ENCODE results near the gene TSHZ2.

The TSHZ2 gene

DNA sequence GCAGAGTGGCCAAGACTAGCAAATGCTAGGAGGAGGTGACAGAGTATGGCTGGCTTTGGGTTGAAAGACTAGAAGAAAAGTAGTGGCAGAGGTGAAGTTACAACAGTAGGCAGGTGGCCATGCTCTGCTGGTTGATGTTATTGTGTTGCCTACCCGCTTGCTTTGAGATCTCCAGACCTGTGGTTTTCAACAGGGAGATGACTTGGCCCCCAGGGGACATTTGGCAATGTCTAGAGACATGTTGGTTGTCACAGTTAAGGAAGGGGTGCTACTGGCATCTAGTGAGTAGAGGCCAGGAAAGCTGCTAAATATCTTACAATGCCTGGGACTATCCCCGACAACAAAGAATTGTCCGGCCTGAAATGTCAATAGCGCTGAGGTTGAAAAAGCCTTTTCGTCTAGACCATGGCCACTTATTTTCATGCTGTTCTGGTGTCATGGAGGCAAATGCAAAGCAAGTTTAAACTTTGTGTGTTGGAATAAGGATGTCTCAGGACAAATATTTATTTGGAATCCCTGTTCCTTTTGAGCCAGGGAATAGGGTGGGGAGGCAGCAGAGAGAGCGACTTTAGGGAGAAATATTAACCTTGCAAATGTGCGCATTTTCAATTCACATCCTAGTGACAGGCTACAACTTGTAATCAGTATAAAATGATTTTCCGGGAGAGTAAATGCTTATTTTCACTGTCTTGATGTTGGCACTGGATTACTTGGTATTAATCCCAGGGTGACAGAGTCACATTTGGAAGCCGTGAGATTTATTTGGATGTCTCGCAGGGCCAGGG is 417.6 kb downstream of the TSHZ2 start:
- Histone ChIP-seq H3K36me3 (ENCODE audit: insufficient read depth, low read length) (no peaks in the 10 kb centered on the region), H3K9me3 (ENCODE audit: control insufficient read depth, insufficient read depth, low read length) (no peaks in the 10 kb centered on the region), H3K9ac (ENCODE audit: low read depth, low read length) (no peak overlapping the region), H3K4me1 (ENCODE audit: insufficient read depth, low read length) (peaks cover 3% of the 10 kb centered on the region; the same call in 1 of the 2 replicates)

DNA sequence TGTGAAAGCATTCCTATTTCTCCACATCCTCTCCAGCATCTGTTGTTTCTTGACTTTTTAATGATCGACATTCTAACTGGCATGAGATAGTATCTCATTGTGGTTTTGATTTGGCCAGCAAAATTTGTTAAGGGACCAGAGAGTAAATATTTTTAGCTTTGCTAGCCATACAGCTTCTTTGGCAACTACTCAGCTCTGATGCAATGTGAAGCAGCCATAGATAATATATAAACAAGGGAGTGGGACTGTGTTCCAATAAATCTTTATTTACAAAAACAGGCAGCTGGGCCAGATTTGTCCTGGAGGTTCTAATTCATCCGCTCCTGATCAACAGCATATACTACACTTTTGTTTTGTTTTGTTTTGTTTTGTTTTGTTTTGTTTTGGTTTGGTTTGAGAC is 418.6 kb downstream of the TSHZ2 start:
- H3K4me1 ChIP-seq (ENCODE audit: insufficient read depth, low read length): peaks cover 3% of the 10 kb centered on the region; the same call in 1 of the 2 replicates
- no peak overlapping the region for H3K9ac ChIP-seq (ENCODE audit: low read depth, low read length)
- H3K9me3 ChIP-seq (ENCODE audit: control insufficient read depth, insufficient read depth, low read length): no peaks in the 10 kb centered on the region
- H3K36me3 ChIP-seq (ENCODE audit: insufficient read depth, low read length): no peaks in the 10 kb centered on the region

DNA sequence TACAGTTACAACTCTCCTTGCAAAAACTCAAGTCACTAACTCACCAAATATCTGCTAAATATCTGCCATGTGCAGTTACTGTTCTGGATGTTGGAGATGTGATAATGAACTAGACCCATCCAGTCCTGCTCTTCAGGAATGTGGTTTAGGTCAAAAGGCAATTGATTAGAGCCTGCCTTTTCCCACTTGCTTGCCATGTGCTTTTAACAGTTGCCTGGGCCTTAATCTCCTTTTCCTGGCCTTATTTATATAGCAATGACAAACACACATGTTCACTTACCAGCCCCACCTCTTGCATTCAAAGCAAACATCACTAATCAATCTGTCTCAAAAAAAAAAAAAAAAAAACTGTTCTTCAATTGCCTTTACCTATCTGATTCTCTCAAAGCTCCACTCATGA is 422.3 kb downstream of the TSHZ2 start:
- H3K9ac ChIP-seq (ENCODE audit: low read depth, low read length): no peak overlapping the region
- H3K4me1 ChIP-seq (ENCODE audit: insufficient read depth, low read length): no peaks in the 10 kb centered on the region
- no peaks in the 10 kb centered on the region for H3K36me3 ChIP-seq (ENCODE audit: insufficient read depth, low read length)
- H3K9me3 ChIP-seq (ENCODE audit: control insufficient read depth, insufficient read depth, low read length): no peaks in the 10 kb centered on the region

DNA sequence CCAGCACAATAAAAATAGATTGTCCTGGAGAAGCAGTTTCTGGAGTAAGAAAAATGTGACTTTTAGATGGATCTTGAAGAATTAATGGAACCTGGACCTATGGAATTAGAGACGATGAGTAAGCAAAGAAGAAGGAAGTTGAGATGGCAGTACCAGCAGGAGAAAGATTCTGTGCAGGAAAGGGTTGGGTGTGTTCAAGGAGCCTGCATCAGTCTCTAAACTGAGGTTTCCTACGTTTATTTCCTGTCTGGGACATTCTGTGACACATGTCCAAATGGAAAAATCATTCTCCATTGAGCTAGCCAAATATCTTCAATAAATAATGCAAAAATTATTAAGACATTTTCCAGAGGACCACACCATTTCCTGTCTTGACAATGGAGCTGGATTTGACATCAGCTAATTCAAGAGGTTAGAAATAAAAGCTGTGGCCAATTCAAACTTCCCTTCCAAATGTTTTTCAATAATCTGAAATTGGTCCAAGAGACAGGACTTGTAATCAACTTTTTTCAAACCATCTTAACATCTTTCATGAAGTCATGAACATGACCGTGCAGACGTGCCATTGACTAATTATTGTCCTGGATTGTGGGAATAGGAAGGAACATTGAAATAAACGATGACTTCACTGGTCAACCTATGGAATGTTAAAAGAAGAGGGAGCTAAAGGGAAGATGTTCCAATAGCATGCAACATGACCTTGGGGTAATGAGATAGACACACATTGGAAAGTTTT is 423.2 kb downstream of the TSHZ2 start:
- no peak overlapping the region for H3K9ac ChIP-seq (ENCODE audit: low read depth, low read length)
- H3K9me3 ChIP-seq (ENCODE audit: control insufficient read depth, insufficient read depth, low read length): no peaks in the 10 kb centered on the region
- no peaks in the 10 kb centered on the region for H3K4me1 ChIP-seq (ENCODE audit: insufficient read depth, low read length)
- H3K36me3 ChIP-seq (ENCODE audit: insufficient read depth, low read length): no peaks in the 10 kb centered on the region

DNA sequence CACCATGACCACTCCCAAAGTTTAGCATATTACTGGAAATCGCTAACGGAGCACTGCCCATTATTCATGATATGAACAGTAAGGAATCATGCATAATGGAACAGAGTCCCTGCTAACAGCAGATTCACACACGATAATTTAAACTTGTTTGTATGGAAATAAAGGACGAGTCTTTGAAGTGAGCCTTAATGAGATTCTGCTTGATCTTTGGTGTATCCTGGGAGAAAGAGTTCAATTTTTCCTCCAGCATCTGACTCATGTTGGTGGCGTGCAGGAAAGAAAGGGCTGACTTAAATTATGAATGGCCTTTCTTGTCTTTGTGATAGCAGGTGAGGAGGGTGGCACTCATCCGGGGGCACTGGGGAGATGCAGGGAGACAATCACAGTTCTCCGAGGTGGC is 426.9 kb downstream of the TSHZ2 start:
- Histone ChIP-seq H3K36me3 (ENCODE audit: insufficient read depth, low read length) (no peaks in the 10 kb centered on the region), H3K9me3 (ENCODE audit: control insufficient read depth, insufficient read depth, low read length) (no peaks in the 10 kb centered on the region), H3K4me1 (ENCODE audit: insufficient read depth, low read length) (no peaks in the 10 kb centered on the region), H3K9ac (ENCODE audit: low read depth, low read length) (no peak overlapping the region)

DNA sequence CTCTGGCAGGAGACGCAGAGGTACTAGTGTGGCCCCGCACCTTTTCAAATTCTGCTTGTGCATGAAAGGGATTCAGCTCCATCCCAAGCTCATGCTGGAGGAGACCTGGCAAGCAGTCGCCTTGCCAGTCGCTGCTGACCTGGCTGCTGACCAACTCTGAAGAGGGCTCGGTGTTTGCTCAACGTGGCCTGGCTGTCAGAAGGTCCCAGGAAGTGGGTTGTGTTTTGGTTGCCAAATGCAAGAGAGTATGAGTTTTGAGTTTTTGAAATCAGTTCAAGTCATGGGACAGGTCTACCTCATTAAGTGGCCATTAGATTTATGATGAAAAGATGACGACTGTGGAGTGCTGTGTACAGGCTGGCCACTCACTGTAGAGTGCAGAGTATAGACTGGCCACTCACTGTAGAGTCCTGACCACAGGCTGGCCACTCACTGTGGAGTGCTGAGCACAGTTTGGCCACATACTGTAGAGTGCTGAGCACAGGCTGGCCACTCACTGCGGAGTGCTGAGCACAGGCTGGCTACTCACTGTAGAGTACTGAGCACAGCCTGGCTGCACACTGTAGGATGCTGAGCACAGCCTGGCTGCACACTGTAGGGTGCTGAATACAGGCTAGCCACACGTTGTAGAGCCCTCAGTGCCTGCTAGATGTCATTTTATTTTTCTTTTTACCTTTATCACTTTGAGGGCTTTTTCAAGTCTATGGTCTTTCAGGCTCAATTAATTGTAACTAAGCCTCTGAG is 427.6 kb downstream of the TSHZ2 start:
- no peaks in the 10 kb centered on the region for H3K9me3 ChIP-seq (ENCODE audit: control insufficient read depth, insufficient read depth, low read length)
- no peak overlapping the region for H3K9ac ChIP-seq (ENCODE audit: low read depth, low read length)
- H3K36me3 ChIP-seq (ENCODE audit: insufficient read depth, low read length): no peaks in the 10 kb centered on the region
- no peaks in the 10 kb centered on the region for H3K4me1 ChIP-seq (ENCODE audit: insufficient read depth, low read length)

DNA sequence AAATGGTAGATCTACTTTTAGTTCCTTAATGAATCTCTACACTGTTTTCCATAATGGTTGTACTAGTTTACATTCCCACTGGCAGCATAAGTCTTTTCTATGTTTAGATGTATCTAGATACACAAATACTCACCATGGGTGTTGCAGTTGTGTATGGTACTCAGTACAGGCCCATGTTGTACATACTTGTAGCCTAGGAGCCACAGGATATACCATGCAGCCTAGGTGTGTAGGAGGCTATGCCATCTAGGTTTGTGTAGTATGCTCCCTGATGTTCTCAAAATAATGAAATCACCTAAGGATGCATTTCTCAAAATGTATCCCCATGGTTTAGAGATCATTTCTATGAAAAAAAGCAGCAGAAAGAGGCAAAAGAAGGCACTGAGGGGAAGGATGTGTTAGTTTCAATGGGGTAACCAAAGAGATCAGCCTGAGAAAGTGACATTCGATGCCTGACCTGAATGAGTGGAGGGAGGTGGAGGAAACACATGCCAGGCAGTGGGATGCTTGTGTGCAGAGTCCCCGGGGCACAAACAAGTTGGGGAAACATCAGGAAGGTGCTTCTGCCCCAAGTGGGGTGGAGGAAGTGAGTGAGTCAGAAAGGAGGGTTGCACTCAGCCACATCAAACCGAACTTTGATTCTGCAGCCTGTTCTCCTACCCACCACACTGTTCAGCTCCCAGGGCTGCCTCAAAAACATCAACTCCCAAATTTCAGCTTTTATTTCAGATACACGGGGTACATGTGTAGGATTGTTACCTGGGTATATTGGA is 430.3 kb downstream of the TSHZ2 start:
- Histone ChIP-seq H3K9ac (ENCODE audit: low read depth, low read length) (no peak overlapping the region), H3K36me3 (ENCODE audit: insufficient read depth, low read length) (no peaks in the 10 kb centered on the region), H3K9me3 (ENCODE audit: control insufficient read depth, insufficient read depth, low read length) (no peaks in the 10 kb centered on the region), H3K4me1 (ENCODE audit: insufficient read depth, low read length) (no peaks in the 10 kb centered on the region)

DNA sequence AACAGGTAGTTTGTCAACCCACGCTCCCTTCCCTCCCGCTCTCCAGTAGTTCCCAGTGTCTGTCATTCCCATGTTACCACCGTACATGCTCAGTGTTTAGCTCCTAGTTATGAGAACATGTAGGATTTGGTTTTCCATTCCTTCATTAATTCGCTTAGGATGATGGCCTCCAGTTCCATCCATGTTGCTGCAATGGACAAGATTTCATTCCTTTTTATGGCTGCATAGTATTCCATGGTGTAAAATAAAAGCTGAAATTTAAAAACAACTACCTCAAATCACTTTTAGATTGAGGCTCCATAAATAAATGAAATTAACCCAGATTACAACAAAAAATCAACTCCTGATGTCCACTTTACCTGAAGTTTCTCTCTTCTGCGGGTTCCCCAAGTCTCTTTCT is 430.9 kb downstream of the TSHZ2 start:
- Histone ChIP-seq H3K9me3 (ENCODE audit: control insufficient read depth, insufficient read depth, low read length) (no peaks in the 10 kb centered on the region), H3K9ac (ENCODE audit: low read depth, low read length) (no peak overlapping the region), H3K4me1 (ENCODE audit: insufficient read depth, low read length) (no peaks in the 10 kb centered on the region), H3K36me3 (ENCODE audit: insufficient read depth, low read length) (no peaks in the 10 kb centered on the region)

DNA sequence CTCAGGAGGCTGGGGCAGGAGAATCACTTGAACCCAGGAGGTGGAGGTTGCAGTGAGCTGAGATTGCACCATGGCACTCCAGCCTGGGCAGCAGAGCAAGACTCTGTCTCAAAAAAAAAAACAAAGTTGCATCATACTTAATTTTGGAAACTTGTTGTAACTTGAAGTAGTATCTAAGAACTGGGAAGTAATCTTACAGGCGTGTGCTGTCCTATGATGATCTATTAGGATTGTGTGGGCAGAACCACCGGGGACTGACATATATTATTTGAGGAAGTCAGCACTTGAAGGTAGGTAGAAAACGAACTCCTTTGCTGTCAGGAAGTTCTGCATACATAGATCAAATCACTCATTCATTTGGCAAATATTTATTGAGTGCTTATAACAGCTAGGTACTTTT is 433.0 kb downstream of the TSHZ2 start:
- no peaks in the 10 kb centered on the region for H3K36me3 ChIP-seq (ENCODE audit: insufficient read depth, low read length)
- no peak overlapping the region for H3K9ac ChIP-seq (ENCODE audit: low read depth, low read length)
- H3K9me3 ChIP-seq (ENCODE audit: control insufficient read depth, insufficient read depth, low read length): no peaks in the 10 kb centered on the region
- H3K4me1 ChIP-seq (ENCODE audit: insufficient read depth, low read length): no peaks in the 10 kb centered on the region

DNA sequence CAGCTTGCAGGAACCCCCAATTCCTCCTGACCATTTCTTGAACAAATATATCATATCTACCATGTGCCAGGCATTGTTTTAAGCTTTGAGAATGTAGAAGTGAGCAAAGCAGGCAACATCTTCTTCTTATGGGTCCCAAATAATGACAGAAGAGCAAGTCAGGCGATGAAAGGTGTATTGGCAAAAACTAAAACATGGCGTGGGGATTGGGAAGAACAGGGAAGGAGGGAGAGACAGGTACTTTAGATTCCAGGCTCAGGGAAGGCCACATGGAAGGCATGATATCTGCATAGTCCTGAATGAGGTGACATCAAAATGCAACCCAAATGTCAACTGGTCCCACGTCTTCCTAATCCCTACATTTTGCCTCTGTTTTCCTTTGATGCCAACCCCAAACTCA is 434.4 kb downstream of the TSHZ2 start:
- H3K9ac ChIP-seq (ENCODE audit: low read depth, low read length): no peak overlapping the region
- H3K9me3 ChIP-seq (ENCODE audit: control insufficient read depth, insufficient read depth, low read length): no peaks in the 10 kb centered on the region
- H3K4me1 ChIP-seq (ENCODE audit: insufficient read depth, low read length): no peaks in the 10 kb centered on the region
- no peaks in the 10 kb centered on the region for H3K36me3 ChIP-seq (ENCODE audit: insufficient read depth, low read length)

DNA sequence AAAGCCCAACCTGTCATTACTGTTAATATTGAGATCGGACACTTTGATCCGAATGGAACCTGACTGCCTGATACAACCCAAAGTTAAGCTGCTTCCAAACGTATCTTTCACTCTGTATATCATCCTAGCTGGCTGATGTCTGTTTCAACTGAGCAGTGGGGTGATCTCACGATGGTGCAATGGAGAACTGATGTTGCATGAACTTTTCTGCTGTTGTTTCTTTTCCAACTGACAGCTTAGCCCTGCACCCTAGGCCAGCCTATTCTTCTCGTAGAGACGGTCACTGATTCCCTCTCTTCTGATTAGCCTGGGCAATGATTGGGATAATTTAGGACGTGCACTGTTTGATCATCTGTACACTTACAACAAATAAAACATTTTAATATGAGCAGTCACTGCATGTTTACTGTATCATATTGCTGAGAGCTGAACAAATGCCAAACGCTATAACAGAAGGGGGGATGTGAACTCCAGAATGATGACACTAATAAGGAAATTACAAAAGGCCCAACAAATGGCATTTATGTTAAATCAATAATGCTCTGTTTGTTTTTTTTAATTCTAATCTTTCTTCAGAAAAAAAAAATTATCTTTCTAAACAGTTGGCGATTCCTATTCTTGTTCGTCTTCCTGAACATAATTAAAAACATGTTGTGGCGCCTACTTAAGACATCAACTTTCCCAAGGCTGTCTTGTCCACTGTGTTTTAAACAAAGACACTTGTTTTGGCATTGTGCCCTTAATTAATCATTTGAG is 436.7 kb downstream of the TSHZ2 start:
- Histone ChIP-seq H3K36me3 (ENCODE audit: insufficient read depth, low read length) (no peaks in the 10 kb centered on the region), H3K4me1 (ENCODE audit: insufficient read depth, low read length) (no peaks in the 10 kb centered on the region), H3K9ac (ENCODE audit: low read depth, low read length) (no peak overlapping the region), H3K9me3 (ENCODE audit: control insufficient read depth, insufficient read depth, low read length) (no peaks in the 10 kb centered on the region)

DNA sequence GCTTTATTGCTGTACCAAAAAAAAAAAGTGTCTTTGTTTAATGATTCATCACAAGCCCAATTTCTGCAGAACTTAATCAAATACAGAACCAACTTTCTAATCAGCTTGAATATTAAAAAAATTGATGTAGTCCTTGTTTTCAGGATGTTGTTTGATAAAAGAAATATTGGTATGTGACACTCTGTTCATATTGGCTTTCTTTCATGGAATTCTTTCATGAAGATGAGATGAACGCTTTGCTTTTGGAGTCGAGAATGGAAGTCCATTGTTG is 437.2 kb downstream of the TSHZ2 start:
- Histone ChIP-seq H3K36me3 (ENCODE audit: insufficient read depth, low read length) (no peaks in the 10 kb centered on the region), H3K4me1 (ENCODE audit: insufficient read depth, low read length) (no peaks in the 10 kb centered on the region), H3K9ac (ENCODE audit: low read depth, low read length) (no peak overlapping the region), H3K9me3 (ENCODE audit: control insufficient read depth, insufficient read depth, low read length) (no peaks in the 10 kb centered on the region)

DNA sequence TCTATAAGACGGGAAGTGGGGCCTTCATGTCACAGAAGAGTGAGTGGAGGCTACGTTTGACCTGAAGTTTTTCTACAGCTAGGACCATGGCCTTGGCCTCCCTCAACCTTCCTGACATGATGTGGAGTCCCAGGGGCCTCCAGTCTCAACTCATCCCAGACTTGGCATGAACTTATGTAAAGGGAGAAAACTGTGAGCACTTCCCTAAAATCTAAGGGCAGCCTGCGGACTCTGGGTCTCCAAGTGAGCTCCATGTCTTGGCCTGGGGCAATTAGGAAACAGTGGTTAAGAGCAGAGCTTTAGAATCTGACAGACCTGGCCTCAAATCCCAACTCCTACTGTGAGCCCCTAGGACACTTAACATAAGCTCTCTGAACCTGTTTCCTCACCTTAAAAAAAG is 439.0 kb downstream of the TSHZ2 start:
- Histone ChIP-seq H3K9me3 (ENCODE audit: control insufficient read depth, insufficient read depth, low read length) (no peaks in the 10 kb centered on the region), H3K36me3 (ENCODE audit: insufficient read depth, low read length) (no peaks in the 10 kb centered on the region), H3K4me1 (ENCODE audit: insufficient read depth, low read length) (no peaks in the 10 kb centered on the region), H3K9ac (ENCODE audit: low read depth, low read length) (no peak overlapping the region)

DNA sequence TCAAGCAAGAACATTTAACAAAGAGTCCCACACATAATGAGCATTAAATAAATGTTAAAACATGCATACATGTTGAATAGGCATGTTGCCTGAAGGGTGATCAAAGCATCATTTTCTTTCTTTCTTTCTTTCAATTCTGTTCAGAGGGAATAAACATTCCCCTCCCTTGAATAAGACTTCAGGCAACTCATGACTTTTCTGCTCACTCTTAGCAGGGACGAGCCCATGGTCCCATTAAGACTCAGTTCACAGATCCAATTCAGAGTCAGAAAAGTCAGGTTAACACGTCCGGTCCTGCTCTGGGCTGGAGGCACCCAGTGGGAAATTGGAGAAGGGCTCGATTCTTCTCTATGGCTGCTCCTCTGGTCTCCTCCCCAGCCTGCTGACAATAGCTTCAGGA is 439.7 kb downstream of the TSHZ2 start:
- H3K9me3 ChIP-seq (ENCODE audit: control insufficient read depth, insufficient read depth, low read length): no peaks in the 10 kb centered on the region
- no peak overlapping the region for H3K9ac ChIP-seq (ENCODE audit: low read depth, low read length)
- no peaks in the 10 kb centered on the region for H3K36me3 ChIP-seq (ENCODE audit: insufficient read depth, low read length)
- H3K4me1 ChIP-seq (ENCODE audit: insufficient read depth, low read length): no peaks in the 10 kb centered on the region

Measured in ES-I3 (cell line).